ENCODE measurements around the gene KIFAP3.

DNA sequence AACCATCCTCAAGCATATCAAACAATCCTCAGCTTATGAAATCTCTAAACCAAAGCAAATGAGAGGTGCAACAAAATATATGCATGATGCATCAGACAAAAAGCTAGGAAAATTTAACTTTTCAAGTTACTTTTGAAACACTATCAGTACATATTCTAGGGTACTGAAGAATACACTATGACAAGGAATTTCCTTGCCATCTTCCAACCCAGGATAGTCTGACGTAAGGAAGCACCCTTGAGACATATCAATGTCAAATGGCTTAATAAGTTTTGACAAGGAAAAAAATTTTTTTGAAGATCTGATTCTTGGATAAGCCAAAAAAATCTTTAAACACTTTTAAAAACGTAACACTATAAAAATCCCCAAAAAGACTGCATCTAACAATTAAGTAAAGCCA is 64.9 kb downstream of the KIFAP3 start:
- no peak for TF ChIP-seq POLR2A (IDR thresholded peaks at IDR 0.05)
- TF ChIP-seq, protein P1, sequence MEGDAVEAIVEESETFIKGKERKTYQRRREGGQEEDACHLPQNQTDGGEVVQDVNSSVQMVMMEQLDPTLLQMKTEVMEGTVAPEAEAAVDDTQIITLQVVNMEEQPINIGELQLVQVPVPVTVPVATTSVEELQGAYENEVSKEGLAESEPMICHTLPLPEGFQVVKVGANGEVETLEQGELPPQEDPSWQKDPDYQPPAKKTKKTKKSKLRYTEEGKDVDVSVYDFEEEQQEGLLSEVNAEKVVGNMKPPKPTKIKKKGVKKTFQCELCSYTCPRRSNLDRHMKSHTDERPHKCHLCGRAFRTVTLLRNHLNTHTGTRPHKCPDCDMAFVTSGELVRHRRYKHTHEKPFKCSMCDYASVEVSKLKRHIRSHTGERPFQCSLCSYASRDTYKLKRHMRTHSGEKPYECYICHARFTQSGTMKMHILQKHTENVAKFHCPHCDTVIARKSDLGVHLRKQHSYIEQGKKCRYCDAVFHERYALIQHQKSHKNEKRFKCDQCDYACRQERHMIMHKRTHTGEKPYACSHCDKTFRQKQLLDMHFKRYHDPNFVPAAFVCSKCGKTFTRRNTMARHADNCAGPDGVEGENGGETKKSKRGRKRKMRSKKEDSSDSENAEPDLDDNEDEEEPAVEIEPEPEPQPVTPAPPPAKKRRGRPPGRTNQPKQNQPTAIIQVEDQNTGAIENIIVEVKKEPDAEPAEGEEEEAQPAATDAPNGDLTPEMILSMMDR (IDR thresholded peaks at IDR 0.05) = no peak

Data from tibial nerve (tissue), 3 donors.